GM12892 (cell line): ENCODE measurements around the gene IGFL3.

ENCODE experiments used
- POLR2AphosphoS5 ChIP-seq: IDR thresholded peaks from 2 replicates; pipeline ENCODE4 v1.6.1; 2011; ENCODE audit warnings: low read depth, low read length, control low read depth
- TAF1 ChIP-seq: IDR thresholded peaks from 2 replicates; pipeline ENCODE4 v1.6.1; 2011; ENCODE audit warnings: low read depth, mild to moderate bottlenecking, control low read depth, low read length, borderline replicate concordance

DNA sequence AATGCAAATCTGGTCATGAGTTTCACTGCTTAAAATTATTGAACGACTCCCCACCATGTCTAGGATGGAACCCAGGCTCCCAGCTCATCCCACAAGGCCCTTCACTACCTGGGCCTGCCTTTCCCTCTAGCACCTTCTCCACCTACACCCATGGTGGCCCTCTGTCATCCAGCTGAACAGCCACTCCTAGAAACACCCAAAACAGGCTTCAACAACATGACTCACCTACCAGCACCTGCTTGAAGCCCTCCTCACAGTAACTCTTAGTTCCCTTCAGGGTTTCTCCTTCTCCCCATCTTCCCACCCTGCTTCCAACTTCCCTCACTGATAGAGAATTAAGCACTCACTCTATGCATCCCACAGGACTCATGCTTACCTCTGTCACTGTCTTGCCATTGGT lies 16.9 kb upstream of the IGFL3 start:
- TF ChIP-seq TAF1 (no peak), POLR2AphosphoS5 (no peak)
